Measurements from ENCODE around the gene SESN3.

- TF ChIP-seq POLR2A (IDR thresholded peaks at IDR 0.05), result no peak
- TF ChIP-seq, protein P1, sequence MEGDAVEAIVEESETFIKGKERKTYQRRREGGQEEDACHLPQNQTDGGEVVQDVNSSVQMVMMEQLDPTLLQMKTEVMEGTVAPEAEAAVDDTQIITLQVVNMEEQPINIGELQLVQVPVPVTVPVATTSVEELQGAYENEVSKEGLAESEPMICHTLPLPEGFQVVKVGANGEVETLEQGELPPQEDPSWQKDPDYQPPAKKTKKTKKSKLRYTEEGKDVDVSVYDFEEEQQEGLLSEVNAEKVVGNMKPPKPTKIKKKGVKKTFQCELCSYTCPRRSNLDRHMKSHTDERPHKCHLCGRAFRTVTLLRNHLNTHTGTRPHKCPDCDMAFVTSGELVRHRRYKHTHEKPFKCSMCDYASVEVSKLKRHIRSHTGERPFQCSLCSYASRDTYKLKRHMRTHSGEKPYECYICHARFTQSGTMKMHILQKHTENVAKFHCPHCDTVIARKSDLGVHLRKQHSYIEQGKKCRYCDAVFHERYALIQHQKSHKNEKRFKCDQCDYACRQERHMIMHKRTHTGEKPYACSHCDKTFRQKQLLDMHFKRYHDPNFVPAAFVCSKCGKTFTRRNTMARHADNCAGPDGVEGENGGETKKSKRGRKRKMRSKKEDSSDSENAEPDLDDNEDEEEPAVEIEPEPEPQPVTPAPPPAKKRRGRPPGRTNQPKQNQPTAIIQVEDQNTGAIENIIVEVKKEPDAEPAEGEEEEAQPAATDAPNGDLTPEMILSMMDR (IDR thresholded peaks at IDR 0.05), result no peak
Measured at GRCh38 chr11:95262994-95263765, 32.2 kb upstream of the SESN3 start.
